Body of pancreas (tissue), 4 donors: ENCODE results near the gene CRYGC.

Source experiments
- POLR2A ChIP-seq, 3 donors: fragments of 450-650 bp; IDR thresholded peaks; one replicate each; pipeline ENCODE4 v1.6.1; 2016; ENCODE audit warnings: antibody characterized with exemption in 3 of 3, mild to moderate bottlenecking in 2 of 3
- TF ChIP-seq, protein P1 (sequence below), 7 experiments: fragments of 450-650 bp in 4 of 7; fragments of 200-600 bp in 3 of 7; sonication (generic) in 3 of 7; IDR thresholded peaks; one replicate each; pipeline ENCODE4 v1.5.1; 2016 to 2019; ENCODE audit warnings: antibody characterized with exemption in 7 of 7

DNA sequence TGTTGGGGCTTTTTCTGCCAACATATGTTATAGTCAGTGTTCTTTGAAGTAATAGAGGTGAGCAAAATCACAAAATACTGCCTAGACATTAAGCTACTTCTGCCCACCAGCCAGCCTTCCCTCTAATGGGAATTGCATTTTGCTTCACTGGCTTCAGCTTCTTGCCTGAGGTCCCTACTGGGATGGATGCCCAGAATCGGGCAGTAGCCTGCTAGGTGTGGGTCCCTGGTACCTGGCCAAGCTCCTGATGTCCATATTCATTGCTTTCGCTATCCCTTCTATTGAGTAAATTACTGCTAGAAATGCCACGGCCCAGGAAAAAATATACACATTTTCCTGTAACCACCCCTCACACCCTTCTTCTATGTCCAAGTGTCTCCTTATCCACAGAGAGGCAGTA is 32.3 kb downstream of the CRYGC start:
- TF ChIP-seq, protein P1, sequence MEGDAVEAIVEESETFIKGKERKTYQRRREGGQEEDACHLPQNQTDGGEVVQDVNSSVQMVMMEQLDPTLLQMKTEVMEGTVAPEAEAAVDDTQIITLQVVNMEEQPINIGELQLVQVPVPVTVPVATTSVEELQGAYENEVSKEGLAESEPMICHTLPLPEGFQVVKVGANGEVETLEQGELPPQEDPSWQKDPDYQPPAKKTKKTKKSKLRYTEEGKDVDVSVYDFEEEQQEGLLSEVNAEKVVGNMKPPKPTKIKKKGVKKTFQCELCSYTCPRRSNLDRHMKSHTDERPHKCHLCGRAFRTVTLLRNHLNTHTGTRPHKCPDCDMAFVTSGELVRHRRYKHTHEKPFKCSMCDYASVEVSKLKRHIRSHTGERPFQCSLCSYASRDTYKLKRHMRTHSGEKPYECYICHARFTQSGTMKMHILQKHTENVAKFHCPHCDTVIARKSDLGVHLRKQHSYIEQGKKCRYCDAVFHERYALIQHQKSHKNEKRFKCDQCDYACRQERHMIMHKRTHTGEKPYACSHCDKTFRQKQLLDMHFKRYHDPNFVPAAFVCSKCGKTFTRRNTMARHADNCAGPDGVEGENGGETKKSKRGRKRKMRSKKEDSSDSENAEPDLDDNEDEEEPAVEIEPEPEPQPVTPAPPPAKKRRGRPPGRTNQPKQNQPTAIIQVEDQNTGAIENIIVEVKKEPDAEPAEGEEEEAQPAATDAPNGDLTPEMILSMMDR (IDR thresholded peaks at IDR 0.05): no peak
- TF ChIP-seq POLR2A (IDR thresholded peaks at IDR 0.05): no peak
